Ascending aorta (tissue), 2 donors: ENCODE data around the gene NHLRC4. TPM values are rescaled to one million over a fixed set of nuclear protein-coding genes. Genes with fewer than 3 reads are reported as not detected.

ENCODE experiments used
- DNase-seq, 2 donors: peaks; one replicate each; pipeline ENCODE4 v3.0.0-alpha.2; 2019; ENCODE audit warnings: low spot score in 2 of 2
- H3K27ac ChIP-seq, 2 donors: fragments of 200-600 bp; sonication (generic); one replicate each; pipeline ENCODE4 v1.5.1; 2016 to 2017; ENCODE audit warnings: mild to moderate bottlenecking in 1 of 2
- H3K27me3 ChIP-seq: fragments of 200-600 bp; sonication (generic); one replicate; pipeline ENCODE4 v1.5.1; 2017
- H3K36me3 ChIP-seq, 2 donors: fragments of 200-600 bp; sonication (generic); one replicate each; pipeline ENCODE4 v1.5.1; 2016
- H3K4me1 ChIP-seq, 2 donors: fragments of 200-600 bp; sonication (generic); one replicate each; pipeline ENCODE4 v1.5.1; 2016 to 2017; ENCODE audit warnings: mild to moderate bottlenecking in 1 of 2
- H3K4me3 ChIP-seq, 2 donors: fragments of 200-600 bp; sonication (generic); one replicate each; pipeline ENCODE4 v1.5.1; 2016 to 2017; ENCODE audit warnings: mild to moderate bottlenecking in 1 of 2
- H3K9me3 ChIP-seq, 2 donors: fragments of 200-600 bp; sonication (generic); one replicate each; pipeline ENCODE4 v1.5.1; 2016
- intact Hi-C: fragments of 100-400 bp; cut with DNase I; formaldehyde crosslinking; loops from one replicate; pipeline ENCODE4 v1.15.1; 2023
- total RNA-seq: library from RNA; depleted of rRNA; stranded (reverse); fragments of >200 nt; gene quantifications from one replicate; pipeline ENCODE4 v1.1.0, GENCODE V29; 2016
- TF ChIP-seq, protein P1 (sequence below), 3 experiments: fragments of 200-600 bp in 2 of 3; fragments of 450-650 bp in 1 of 3; sonication (generic) in 2 of 3; IDR thresholded peaks; one replicate each; pipeline ENCODE4 v1.5.1; 2016 to 2019; ENCODE audit warnings: antibody characterized with exemption in 3 of 3, mild to moderate bottlenecking in 1 of 3, moderate library complexity in 1 of 3

Gene NHLRC4
- total RNA-seq, 1 donor from 2014 or later = not detected

DNA sequence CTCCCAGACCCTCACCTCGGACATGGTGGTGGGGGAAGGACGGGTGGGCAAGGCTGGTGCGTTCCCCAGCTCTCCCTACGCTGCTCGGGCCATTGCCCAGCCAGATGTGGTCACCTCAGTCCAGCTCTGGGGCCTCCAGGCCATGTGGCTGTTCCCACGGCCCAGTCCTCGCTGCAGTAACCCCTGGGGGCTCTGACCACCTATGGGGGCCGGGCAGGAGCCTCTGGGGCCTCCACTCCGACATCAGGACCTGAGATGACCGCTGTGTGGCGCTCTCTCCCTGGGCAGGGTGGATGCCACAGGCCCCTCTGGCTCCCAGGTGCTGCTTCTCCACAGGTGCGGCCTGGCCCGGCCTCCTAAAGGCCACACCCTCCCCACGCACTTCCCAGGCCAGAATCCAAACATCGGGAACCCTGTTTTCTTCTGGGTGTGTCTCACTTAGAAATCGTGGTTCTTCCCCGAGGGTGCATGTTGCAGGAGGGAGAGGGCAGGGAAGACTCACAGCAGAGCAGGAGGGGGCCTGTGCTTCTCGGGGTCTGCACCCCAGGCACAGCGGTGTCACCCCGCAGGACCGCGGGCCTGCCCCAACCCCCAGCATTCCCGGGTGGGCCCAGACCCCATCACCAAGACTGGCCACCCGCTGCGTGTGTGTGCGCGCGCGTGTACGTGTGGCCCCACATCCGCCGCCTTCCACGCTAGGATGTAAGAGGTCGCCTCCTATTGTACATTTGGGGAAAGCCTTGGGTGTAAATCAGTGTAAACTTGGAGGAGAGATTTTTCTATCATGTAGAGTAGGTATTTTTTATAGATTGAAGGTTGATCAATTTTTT lies 45.2 kb upstream of the NHLRC4 start:
- no peak overlapping the region for H3K27ac ChIP-seq
- intact Hi-C loops = no loop called here
- H3K36me3 ChIP-seq = peaks cover 25 to 31% of the 10 kb centered on the region in 2 donors
- H3K9me3 ChIP-seq = no peaks in the 10 kb centered on the region
- H3K4me1 ChIP-seq = peaks cover 10 to 14% of the 10 kb centered on the region in 2 donors
- no peak overlapping the region for H3K4me3 ChIP-seq
- no peaks in the 10 kb centered on the region for H3K27me3 ChIP-seq
- TF ChIP-seq, protein P1, sequence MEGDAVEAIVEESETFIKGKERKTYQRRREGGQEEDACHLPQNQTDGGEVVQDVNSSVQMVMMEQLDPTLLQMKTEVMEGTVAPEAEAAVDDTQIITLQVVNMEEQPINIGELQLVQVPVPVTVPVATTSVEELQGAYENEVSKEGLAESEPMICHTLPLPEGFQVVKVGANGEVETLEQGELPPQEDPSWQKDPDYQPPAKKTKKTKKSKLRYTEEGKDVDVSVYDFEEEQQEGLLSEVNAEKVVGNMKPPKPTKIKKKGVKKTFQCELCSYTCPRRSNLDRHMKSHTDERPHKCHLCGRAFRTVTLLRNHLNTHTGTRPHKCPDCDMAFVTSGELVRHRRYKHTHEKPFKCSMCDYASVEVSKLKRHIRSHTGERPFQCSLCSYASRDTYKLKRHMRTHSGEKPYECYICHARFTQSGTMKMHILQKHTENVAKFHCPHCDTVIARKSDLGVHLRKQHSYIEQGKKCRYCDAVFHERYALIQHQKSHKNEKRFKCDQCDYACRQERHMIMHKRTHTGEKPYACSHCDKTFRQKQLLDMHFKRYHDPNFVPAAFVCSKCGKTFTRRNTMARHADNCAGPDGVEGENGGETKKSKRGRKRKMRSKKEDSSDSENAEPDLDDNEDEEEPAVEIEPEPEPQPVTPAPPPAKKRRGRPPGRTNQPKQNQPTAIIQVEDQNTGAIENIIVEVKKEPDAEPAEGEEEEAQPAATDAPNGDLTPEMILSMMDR (IDR thresholded peaks at IDR 0.05) = no peak
- no peak for DNase-seq

DNA sequence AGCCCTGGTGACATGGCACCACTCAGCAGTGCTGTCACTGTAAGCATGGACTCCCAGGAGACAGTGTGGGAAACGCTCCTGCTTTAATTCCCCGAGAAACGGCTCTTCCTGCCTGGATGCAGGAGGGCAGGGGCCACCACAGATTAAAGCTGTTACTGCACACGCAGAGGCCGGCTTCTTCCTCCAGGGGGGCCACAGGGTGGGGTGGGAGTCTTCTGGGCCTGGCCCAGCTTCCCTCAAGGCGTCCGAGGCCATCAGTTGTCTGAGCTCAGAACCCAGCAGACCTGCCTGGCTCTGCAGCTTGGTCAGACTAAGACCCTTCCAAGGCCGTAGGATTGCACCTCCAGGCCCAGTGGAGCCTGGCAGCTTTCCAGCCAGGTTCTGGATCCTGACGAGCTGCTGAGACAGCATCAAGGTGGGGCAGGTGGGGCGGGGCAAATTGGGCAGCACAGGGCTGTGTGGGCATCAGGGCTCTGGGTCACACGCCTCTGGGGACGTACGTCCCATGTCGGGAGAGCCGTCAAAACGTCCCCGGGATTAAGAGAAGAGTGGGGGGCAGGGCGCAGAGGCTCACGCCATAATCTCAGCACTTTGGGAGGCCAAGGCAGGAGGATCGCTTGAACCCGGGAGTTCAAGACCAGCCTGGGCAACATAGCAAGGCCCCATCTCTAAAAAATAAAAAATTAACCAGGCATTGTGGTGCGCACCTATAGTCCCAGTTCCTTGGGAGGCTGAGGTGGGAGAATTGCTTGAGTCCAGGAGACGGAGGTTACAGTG lies 44.3 kb upstream of the NHLRC4 start:
- no peak for DNase-seq
- no peak overlapping the region for H3K4me3 ChIP-seq
- no peaks in the 10 kb centered on the region for H3K27me3 ChIP-seq
- peaks cover 24 to 25% of the 10 kb centered on the region in 2 donors for H3K36me3 ChIP-seq
- H3K9me3 ChIP-seq = no peaks in the 10 kb centered on the region
- no peak overlapping the region for H3K27ac ChIP-seq
- TF ChIP-seq, protein P1 (IDR thresholded peaks at IDR 0.05) = no peak
- peaks cover 10 to 17% of the 10 kb centered on the region in 2 donors for H3K4me1 ChIP-seq
- intact Hi-C loops = no loop called here

- intact Hi-C loops = no loop called here
- Histone ChIP-seq H3K4me3 (no peak overlapping the region), H3K9me3 (no peaks in the 10 kb centered on the region), H3K27ac (no peak overlapping the region), H3K4me1 (peaks cover 10 to 18% of the 10 kb centered on the region in 2 donors), H3K36me3 (peaks cover 24 to 25% of the 10 kb centered on the region in 2 donors), H3K27me3 (no peaks in the 10 kb centered on the region)
- DNase-seq = no peak
- TF ChIP-seq, protein P1 (IDR thresholded peaks at IDR 0.05) = no peak
Observed at GRCh38 chr16:523097-523741, 43.6 kb upstream of the NHLRC4 start.

DNA sequence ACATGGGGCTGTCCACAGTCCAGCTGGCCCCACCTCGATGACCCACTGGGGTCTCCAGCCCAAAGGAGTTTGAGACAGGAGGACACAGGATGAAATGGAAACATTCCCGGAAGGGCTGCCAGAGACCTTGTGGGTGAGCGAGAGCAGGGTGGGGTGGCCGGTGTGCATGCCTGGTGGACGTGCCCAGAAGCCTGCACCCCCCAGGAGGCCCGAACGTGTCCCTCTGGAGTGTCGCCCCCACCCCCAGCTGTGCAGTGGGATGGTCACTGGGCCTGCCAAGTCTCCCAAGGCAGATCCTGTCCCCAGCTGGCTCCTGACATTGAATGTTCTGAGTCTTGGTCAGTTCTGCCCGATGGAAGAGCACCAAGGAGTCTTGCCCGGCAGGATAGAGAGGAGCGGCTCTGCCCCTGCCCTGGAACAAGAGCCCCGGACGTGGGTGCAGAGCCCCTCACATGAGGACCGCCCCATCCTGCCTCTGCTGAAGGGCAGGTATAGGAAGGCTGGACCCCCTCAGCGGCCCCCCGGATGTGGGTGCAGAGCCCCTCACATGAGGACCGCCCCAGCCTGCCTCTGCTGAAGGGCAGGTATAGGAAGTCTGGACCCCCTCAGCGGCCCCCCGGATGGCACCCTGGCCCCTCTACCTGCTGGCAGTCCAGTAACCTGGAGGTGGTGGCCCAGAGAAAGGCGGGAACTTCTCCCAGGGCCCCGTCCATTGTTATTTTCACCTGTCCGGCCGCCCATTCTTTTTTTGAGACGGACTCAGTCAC lies 42.3 kb upstream of the NHLRC4 start:
- no peaks in the 10 kb centered on the region for H3K27me3 ChIP-seq
- intact Hi-C loops = loop anchor here (5.0 kb wide), 2 partner anchors 142 to 292 kb away; partner anchors contain the start of genes FAM234A and PGAP6
- H3K4me1 ChIP-seq = peaks cover 14 to 29% of the 10 kb centered on the region in 2 donors
- no peak overlapping the region for H3K4me3 ChIP-seq
- DNase-seq = no peak
- no peak overlapping the region for H3K27ac ChIP-seq
- H3K9me3 ChIP-seq = no peaks in the 10 kb centered on the region
- peaks cover 16 to 18% of the 10 kb centered on the region in 2 donors for H3K36me3 ChIP-seq
- TF ChIP-seq, protein P1 (IDR thresholded peaks at IDR 0.05) = no peak

GRCh38 chr16:525123-525519 lies 41.7 kb upstream of the NHLRC4 start:
- Histone ChIP-seq H3K27ac (peak overlapping the region; percentile 95 to 99), H3K4me3 (no peak overlapping the region), H3K36me3 (peaks cover 10 to 12% of the 10 kb centered on the region in 2 donors), H3K4me1 (peaks cover 14 to 32% of the 10 kb centered on the region in 2 donors), H3K27me3 (no peaks in the 10 kb centered on the region), H3K9me3 (no peaks in the 10 kb centered on the region)
- TF ChIP-seq, protein P1 (IDR thresholded peaks at IDR 0.05) = no peak
- no peak for DNase-seq
- intact Hi-C loops = loop anchor here (5.0 kb wide), 2 partner anchors 143 to 293 kb away; partner anchors contain the start of genes FAM234A and PGAP6
